Measurements from ENCODE around the gene SKIC3. TPM values are rescaled to one million over a fixed set of nuclear protein-coding genes. Genes with fewer than 3 reads are reported as not detected.
A peak's percentile ranks its signal among the peaks of the same experiment; 100 is the strongest.

SKIC3 gene
- 40.6 TPM for polyA plus RNA-seq (2013, experiment 1 of 2)
- polyA plus RNA-seq (2013, experiment 2 of 2): 39.7 TPM

- H2AFZ ChIP-seq (ENCODE audit: low read length): peak within 1 kb of the TSS; percentile 94
- H3K27me3 ChIP-seq (ENCODE audit: control insufficient read depth in 3 of 3, insufficient read depth in 3 of 3, low read depth in 1 of 3, low read length in 3 of 3): no peaks in the 10 kb centered on the region
- peaks cover 0 to 31% of the 10 kb centered on the region in 2 donors for H3K36me3 ChIP-seq (replicated peaks in 1 of 2; ENCODE audit: control insufficient read depth in 2 of 2, insufficient read depth in 2 of 2, low read length in 2 of 2)
- no peak within 1 kb of the TSS for H2BK12ac ChIP-seq (ENCODE audit: low read length)
- peaks cover 2 to 9% of the 10 kb centered on the region in 2 donors for H3K4me1 ChIP-seq (ENCODE audit: control insufficient read depth in 2 of 2, insufficient read depth in 1 of 2, low read depth in 1 of 2, low read length in 2 of 2)
- no CpG with 5 or more reads among the region's 63 CpGs for WGBS, 2 donors (ENCODE audit: extremely low coverage in 2 of 2, insufficient read length in 2 of 2, insufficient replicate concordance in 1 of 2)
- H2BK120ac ChIP-seq (ENCODE audit: low read depth, low read length): no peak within 1 kb of the TSS
- H2AK5ac ChIP-seq (ENCODE audit: low read depth, low read length): no peak within 1 kb of the TSS
- no peaks in the 10 kb centered on the region for H3K79me1 ChIP-seq (ENCODE audit: low read depth, low read length)
- peak; percentile 98 for DNase-seq (ENCODE audit: low spot score)
- H3K4ac ChIP-seq (ENCODE audit: low read length): no peak within 1 kb of the TSS
- peak within 1 kb of the TSS; percentile 62 to 92 for H3K4me3 ChIP-seq (ENCODE audit: low read length in 2 of 2)
- H3K18ac ChIP-seq (ENCODE audit: low read length): peak within 1 kb of the TSS; percentile 84
- H3K9me3 ChIP-seq (replicated peaks in 1 of 2; ENCODE audit: control insufficient read depth in 2 of 2, insufficient read depth in 1 of 2, low read depth in 1 of 2, low read length in 2 of 2): no peaks in the 10 kb centered on the region
- peak within 1 kb of the TSS; percentile 73 for H2BK15ac ChIP-seq (ENCODE audit: low read length)
- H3K23ac ChIP-seq (ENCODE audit: low read depth, low read length, poor library complexity): peak within 1 kb of the TSS; percentile 16
- H3K4me2 ChIP-seq (ENCODE audit: insufficient read depth, low read length, poor library complexity, severe bottlenecking): peak within 1 kb of the TSS; percentile 66
- H3K14ac ChIP-seq (ENCODE audit: low read length): no peak within 1 kb of the TSS
- no peak within 1 kb of the TSS for H4K91ac ChIP-seq (ENCODE audit: low read depth, low read length, poor library complexity)
- H3K9ac ChIP-seq (ENCODE audit: low read depth, low read length, poor library complexity): peak within 1 kb of the TSS; percentile 82
- H4K8ac ChIP-seq (ENCODE audit: low read depth, low read length): no peak within 1 kb of the TSS
- no peak within 1 kb of the TSS for H2BK5ac ChIP-seq (ENCODE audit: low read length)
- H3K27ac ChIP-seq (replicated peaks; ENCODE audit: low read length): peak within 1 kb of the TSS; percentile 76
Measured at GRCh38 chr5:95554647-95555548, at the start of gene SKIC3, which contains the start of gene ARSK. Gene SKIC3 (minus strand): TSS chr5:95554977. CDS start chr5:95547150, 7,827 bp downstream. Gene ARSK (plus strand): TSS chr5:95555101. CDS start chr5:95555279, 178 bp downstream.

GRCh38 chr5:95600557-95600956 is 45.8 kb upstream of the SKIC3 start:
- Histone ChIP-seq H3K27ac (replicated peaks; ENCODE audit: low read length) (no peak overlapping the region), H4K8ac (ENCODE audit: low read depth, low read length) (no peak overlapping the region), H3K23ac (ENCODE audit: low read depth, low read length, poor library complexity) (no peak overlapping the region), H3K4me1 (ENCODE audit: control insufficient read depth in 2 of 2, insufficient read depth in 1 of 2, low read depth in 1 of 2, low read length in 2 of 2) (no peaks in the 10 kb centered on the region), H2BK12ac (ENCODE audit: low read length) (no peak overlapping the region), H3K36me3 (replicated peaks in 1 of 2; ENCODE audit: control insufficient read depth in 2 of 2, insufficient read depth in 2 of 2, low read length in 2 of 2) (peaks cover 0 to 4% of the 10 kb centered on the region in 2 donors), H2BK120ac (ENCODE audit: low read depth, low read length) (no peak overlapping the region), H3K18ac (ENCODE audit: low read length) (no peak overlapping the region), H3K9ac (ENCODE audit: low read depth, low read length, poor library complexity) (no peak overlapping the region), H2AFZ (ENCODE audit: low read length) (no peak overlapping the region), H2BK5ac (ENCODE audit: low read length) (no peak overlapping the region), H3K27me3 (ENCODE audit: control insufficient read depth in 3 of 3, insufficient read depth in 3 of 3, low read depth in 1 of 3, low read length in 3 of 3) (no peaks in the 10 kb centered on the region), H2AK5ac (ENCODE audit: low read depth, low read length) (no peak overlapping the region), H3K4ac (ENCODE audit: low read length) (no peak overlapping the region), H3K4me3 (ENCODE audit: low read length in 2 of 2) (no peak overlapping the region), H3K4me2 (ENCODE audit: insufficient read depth, low read length, poor library complexity, severe bottlenecking) (no peak overlapping the region), H3K79me1 (ENCODE audit: low read depth, low read length) (no peaks in the 10 kb centered on the region), H3K14ac (ENCODE audit: low read length) (no peak overlapping the region), H2BK15ac (ENCODE audit: low read length) (no peak overlapping the region), H4K91ac (ENCODE audit: low read depth, low read length, poor library complexity) (no peak overlapping the region), H3K9me3 (replicated peaks in 1 of 2; ENCODE audit: control insufficient read depth in 2 of 2, insufficient read depth in 1 of 2, low read depth in 1 of 2, low read length in 2 of 2) (no peaks in the 10 kb centered on the region)
- DNase-seq (ENCODE audit: low spot score): no peak
- WGBS, 2 donors (ENCODE audit: extremely low coverage in 2 of 2, insufficient read length in 2 of 2, insufficient replicate concordance in 1 of 2): no CpG with 5 or more reads among the region's 1 CpG

- Histone ChIP-seq H3K9ac (ENCODE audit: low read depth, low read length, poor library complexity) (no peak overlapping the region), H4K8ac (ENCODE audit: low read depth, low read length) (no peak overlapping the region), H2BK12ac (ENCODE audit: low read length) (no peak overlapping the region), H3K9me3 (replicated peaks in 1 of 2; ENCODE audit: control insufficient read depth in 2 of 2, insufficient read depth in 1 of 2, low read depth in 1 of 2, low read length in 2 of 2) (no peaks in the 10 kb centered on the region), H3K27me3 (ENCODE audit: control insufficient read depth in 3 of 3, insufficient read depth in 3 of 3, low read depth in 1 of 3, low read length in 3 of 3) (no peaks in the 10 kb centered on the region), H3K4me1 (ENCODE audit: control insufficient read depth in 2 of 2, insufficient read depth in 1 of 2, low read depth in 1 of 2, low read length in 2 of 2) (no peaks in the 10 kb centered on the region), H2AK5ac (ENCODE audit: low read depth, low read length) (no peak overlapping the region), H3K36me3 (replicated peaks in 1 of 2; ENCODE audit: control insufficient read depth in 2 of 2, insufficient read depth in 2 of 2, low read length in 2 of 2) (peaks cover 0 to 4% of the 10 kb centered on the region in 2 donors), H2BK5ac (ENCODE audit: low read length) (no peak overlapping the region), H2BK15ac (ENCODE audit: low read length) (no peak overlapping the region), H3K4ac (ENCODE audit: low read length) (no peak overlapping the region), H3K4me2 (ENCODE audit: insufficient read depth, low read length, poor library complexity, severe bottlenecking) (no peak overlapping the region), H3K4me3 (ENCODE audit: low read length in 2 of 2) (no peak overlapping the region), H2AFZ (ENCODE audit: low read length) (no peak overlapping the region), H3K18ac (ENCODE audit: low read length) (no peak overlapping the region), H3K14ac (ENCODE audit: low read length) (no peak overlapping the region), H2BK120ac (ENCODE audit: low read depth, low read length) (no peak overlapping the region), H3K79me1 (ENCODE audit: low read depth, low read length) (no peaks in the 10 kb centered on the region), H3K23ac (ENCODE audit: low read depth, low read length, poor library complexity) (no peak overlapping the region), H3K27ac (replicated peaks; ENCODE audit: low read length) (no peak overlapping the region), H4K91ac (ENCODE audit: low read depth, low read length, poor library complexity) (no peak overlapping the region)
- no peak for DNase-seq (ENCODE audit: low spot score)
- no CpG with 5 or more reads among the region's 1 CpG for WGBS, 2 donors (ENCODE audit: extremely low coverage in 2 of 2, insufficient read length in 2 of 2, insufficient replicate concordance in 1 of 2)
Measured at GRCh38 chr5:95599252-95599651, 44.5 kb upstream of the SKIC3 start.

- Histone ChIP-seq H2AFZ (ENCODE audit: low read length) (no peak overlapping the region), H3K14ac (ENCODE audit: low read length) (no peak overlapping the region), H3K23ac (ENCODE audit: low read depth, low read length, poor library complexity) (no peak overlapping the region), H3K27ac (replicated peaks; ENCODE audit: low read length) (no peak overlapping the region), H4K91ac (ENCODE audit: low read depth, low read length, poor library complexity) (no peak overlapping the region), H3K27me3 (ENCODE audit: control insufficient read depth in 3 of 3, insufficient read depth in 3 of 3, low read depth in 1 of 3, low read length in 3 of 3) (no peaks in the 10 kb centered on the region), H2BK15ac (ENCODE audit: low read length) (no peak overlapping the region), H3K4me2 (ENCODE audit: insufficient read depth, low read length, poor library complexity, severe bottlenecking) (no peak overlapping the region), H3K36me3 (replicated peaks in 1 of 2; ENCODE audit: control insufficient read depth in 2 of 2, insufficient read depth in 2 of 2, low read length in 2 of 2) (no peaks in the 10 kb centered on the region), H2BK120ac (ENCODE audit: low read depth, low read length) (no peak overlapping the region), H2AK5ac (ENCODE audit: low read depth, low read length) (no peak overlapping the region), H4K8ac (ENCODE audit: low read depth, low read length) (no peak overlapping the region), H2BK12ac (ENCODE audit: low read length) (no peak overlapping the region), H3K4me3 (ENCODE audit: low read length in 2 of 2) (no peak overlapping the region), H3K79me1 (ENCODE audit: low read depth, low read length) (no peaks in the 10 kb centered on the region), H3K4me1 (ENCODE audit: control insufficient read depth in 2 of 2, insufficient read depth in 1 of 2, low read depth in 1 of 2, low read length in 2 of 2) (no peaks in the 10 kb centered on the region), H2BK5ac (ENCODE audit: low read length) (no peak overlapping the region), H3K9ac (ENCODE audit: low read depth, low read length, poor library complexity) (no peak overlapping the region), H3K9me3 (replicated peaks in 1 of 2; ENCODE audit: control insufficient read depth in 2 of 2, insufficient read depth in 1 of 2, low read depth in 1 of 2, low read length in 2 of 2) (no peaks in the 10 kb centered on the region), H3K4ac (ENCODE audit: low read length) (no peak overlapping the region), H3K18ac (ENCODE audit: low read length) (no peak overlapping the region)
- DNase-seq (ENCODE audit: low spot score): no peak
- WGBS, 2 donors (ENCODE audit: extremely low coverage in 2 of 2, insufficient read length in 2 of 2, insufficient replicate concordance in 1 of 2): no CpG with 5 or more reads among the region's 3 CpGs
Measured at GRCh38 chr5:95595289-95595931, 40.6 kb upstream of the SKIC3 start.
